Retinal pigment epithelial cell (primary cell): ENCODE measurements around the gene RALGDS.
"Not testable (repeated sequence)": the region's sequence is repeated elsewhere in the genome, so short reads cannot be mapped to it uniquely, and the experiment has no call there.

Experiments used
- DNase-seq: peaks from one replicate; pipeline ENCODE4 v3.0.0-alpha.2; 2010; ENCODE audit warnings: low read depth
- H3K4me3 ChIP-seq: 2 replicates; pipeline ENCODE4 v1.5.1; 2011; ENCODE audit warnings: mild to moderate bottlenecking, low read length, control low read depth, moderate library complexity
- CTCF ChIP-seq: conservative IDR thresholded peaks from 2 replicates; pipeline ENCODE4 v1.5.1; 2011; ENCODE audit warnings: low read depth, low read length, control low read depth, inconsistent platforms

Gene RALGDS

GRCh38 chr9:133075925-133076630, 45.0 kb downstream of the RALGDS start:
- no peak for TF ChIP-seq CTCF
- H3K4me3 ChIP-seq, result no peak overlapping the region
- peak; percentile 34 for DNase-seq

- H3K4me3 ChIP-seq, result no peak overlapping the region
- TF ChIP-seq CTCF, result no peak
- no peak for DNase-seq
Measured at GRCh38 chr9:133074111-133074651, 46.9 kb downstream of the RALGDS start.

GRCh38 chr9:133073086-133074014, 47.7 kb downstream of the RALGDS start:
- TF ChIP-seq CTCF, result no peak
- no peak for DNase-seq
- H3K4me3 ChIP-seq, result no peak overlapping the region

GRCh38 chr9:133072210-133072609, 48.8 kb downstream of the RALGDS start:
- DNase-seq, H3K4me3 ChIP-seq: not testable (repeated sequence)

- no peak for DNase-seq
- TF ChIP-seq CTCF, result no peak
- H3K4me3 ChIP-seq, result no peak overlapping the region
Measured at GRCh38 chr9:133071484-133072150, 49.4 kb downstream of the RALGDS start.

- H3K4me3 ChIP-seq, DNase-seq: not testable (repeated sequence)
Measured at GRCh38 chr9:133070985-133071384, 50.1 kb downstream of the RALGDS start.

GRCh38 chr9:133070500-133070961, 50.5 kb downstream of the RALGDS start:
- not testable (repeated sequence) for DNase-seq, H3K4me3 ChIP-seq

- DNase-seq, H3K4me3 ChIP-seq: not testable (repeated sequence)
Measured at GRCh38 chr9:133068431-133068830, 52.6 kb downstream of the RALGDS start.
